ENCODE data around the gene SPOCK1.

The SPOCK1 gene

DNA sequence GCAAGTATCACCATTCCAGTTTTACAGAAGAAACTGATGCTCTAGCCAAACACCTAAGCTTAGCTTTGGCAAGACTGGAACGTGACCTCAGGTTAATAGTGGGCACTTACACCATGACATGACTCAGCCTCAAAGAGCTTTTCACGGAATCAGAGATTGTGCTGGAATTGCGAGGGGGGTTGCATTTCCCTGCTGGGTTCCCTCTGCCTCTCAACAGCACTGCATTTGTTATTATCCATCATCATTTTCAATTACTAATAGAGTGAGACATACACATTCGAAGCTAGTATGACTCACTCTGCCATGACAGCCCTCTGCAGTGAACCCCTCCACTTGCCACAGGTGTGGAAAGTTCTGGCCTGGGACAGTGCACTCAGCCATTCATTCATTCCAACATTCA is 8.0 kb downstream of the SPOCK1 start:
- DNase-seq = no peak

DNA sequence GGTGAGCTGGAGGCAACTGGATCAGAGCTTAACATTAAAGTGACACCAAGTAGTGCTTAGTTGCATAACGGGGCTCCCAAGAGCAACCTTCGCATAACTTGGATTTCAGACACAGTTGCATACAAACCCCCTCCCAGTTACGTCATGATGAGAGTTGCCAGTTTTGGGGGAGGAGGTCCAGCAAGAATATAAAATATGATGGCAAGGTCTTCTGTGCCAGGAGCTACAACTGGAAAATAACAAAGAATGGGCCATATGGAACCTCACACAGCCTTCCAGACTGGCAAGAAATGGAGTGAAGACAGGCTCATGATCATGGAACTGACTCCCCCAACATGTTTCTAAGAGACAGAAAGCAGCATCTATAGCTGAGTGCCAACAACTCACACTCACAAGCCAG is 8.5 kb downstream of the SPOCK1 start:
- no peak for DNase-seq

DNA sequence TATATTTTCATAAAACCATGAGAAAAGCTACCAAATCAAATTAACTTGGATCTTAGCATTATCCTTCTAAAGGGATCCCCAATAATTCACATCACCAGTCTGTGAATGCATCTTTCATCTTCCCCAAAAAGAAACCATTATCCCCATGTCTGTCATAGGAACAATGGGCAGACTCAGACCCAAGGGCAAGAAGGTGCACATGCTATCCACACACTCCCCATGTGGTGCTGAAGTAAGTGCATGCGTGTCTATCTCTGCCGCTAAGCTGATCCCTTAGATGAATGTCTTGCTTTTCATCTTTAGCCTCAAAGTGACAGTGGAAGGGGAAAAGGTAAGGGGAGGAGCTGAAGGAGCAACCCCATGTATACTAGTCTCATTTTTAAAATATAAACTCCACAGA is 10.2 kb downstream of the SPOCK1 start:
- no peak for DNase-seq

DNA sequence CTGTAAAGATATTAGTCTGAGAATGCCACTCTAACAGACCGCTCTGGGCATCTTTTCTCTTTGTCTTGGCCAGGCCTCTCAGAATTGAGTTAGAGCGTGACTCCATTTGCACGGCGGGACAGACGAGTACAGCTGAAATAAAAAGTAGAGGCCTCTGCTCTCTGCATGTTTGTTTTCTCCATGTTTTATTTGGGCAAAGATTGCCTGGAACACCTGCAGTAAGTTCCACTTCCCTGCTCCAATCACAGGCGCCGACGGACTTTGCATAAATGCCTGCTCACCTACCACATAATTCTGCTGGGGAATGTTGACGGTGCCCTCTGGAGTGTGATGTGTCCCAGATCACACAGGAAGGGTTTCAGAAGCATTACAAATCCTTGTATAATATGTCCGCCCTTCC is 10.6 kb downstream of the SPOCK1 start:
- DNase-seq = no peak

DNA sequence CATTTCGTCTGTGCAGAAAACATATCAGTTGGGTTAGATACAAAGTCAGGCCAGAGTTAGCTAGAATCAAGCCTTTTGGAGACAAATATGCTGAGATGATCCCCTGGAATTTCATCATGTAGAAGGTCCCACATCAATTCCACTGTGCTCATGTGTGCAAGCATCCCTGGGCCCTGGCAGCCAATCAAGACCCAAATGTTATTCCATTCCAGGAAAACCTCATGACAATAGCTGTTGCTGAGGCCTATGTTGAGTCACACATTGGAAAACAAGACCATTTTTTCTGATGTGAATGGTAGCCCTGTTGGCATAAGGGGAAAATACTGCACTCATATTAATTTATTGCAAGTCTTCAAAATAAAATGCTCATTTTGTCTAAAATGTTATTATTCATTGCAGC is 11.5 kb downstream of the SPOCK1 start:
- no peak for DNase-seq

DNA sequence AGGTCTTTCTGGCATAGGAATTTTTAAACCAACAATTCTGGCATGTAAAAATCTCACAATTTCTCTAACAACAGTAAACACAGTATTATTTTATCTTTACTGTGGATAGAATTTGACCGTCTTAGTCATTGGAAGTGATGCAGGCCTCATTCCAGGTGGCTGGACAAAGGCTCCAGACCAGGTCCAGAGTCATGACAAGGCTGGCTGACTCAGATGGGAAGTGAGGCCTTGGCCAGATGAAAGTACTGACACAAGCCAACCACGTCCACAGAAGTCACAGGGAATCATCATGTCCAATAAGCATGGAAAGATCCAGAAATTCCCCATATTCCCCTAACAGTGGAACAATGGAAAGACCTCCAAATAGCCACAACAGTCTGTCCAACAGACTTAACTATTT is 12.4 kb downstream of the SPOCK1 start:
- DNase-seq = no peak

DNA sequence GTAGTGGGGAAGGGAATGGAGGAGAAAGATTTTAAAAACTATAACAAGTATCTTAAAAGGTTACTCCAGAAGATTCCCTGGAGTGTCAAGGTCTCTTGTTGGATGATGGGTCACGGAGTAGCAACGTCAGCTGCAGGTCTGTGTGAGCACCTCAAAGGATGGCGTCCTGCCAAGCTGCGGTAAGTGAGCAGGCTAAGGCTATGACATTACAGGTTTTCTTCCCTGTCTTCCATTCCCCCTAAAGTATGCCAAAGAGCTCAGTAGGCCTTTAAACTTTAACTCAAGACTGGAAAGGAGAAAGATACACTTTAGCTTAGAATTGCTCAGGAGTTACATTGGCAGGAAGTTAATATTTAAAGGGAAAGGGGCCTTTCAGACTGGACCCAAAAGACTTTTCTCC is 17.5 kb downstream of the SPOCK1 start:
- no peak for DNase-seq

DNA sequence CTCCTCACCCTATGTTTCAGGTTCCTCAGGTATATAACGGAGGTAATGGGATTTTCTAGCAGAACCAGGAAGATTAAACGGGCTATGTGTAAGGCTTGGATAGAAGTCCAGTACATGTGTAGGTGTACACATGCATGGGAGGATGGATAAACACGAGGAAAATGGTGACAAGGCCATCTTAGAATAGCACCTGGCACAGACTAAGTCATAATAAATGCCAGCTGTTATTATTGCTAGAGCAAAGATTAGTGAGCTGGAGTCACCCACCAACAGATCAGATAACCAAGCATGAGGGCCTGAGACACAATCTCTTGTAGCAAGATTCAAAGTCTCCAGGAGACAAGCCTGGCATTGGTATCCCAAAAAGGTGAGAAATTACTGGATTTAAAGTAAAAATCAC is 21.1 kb downstream of the SPOCK1 start:
- no peak for DNase-seq

DNA sequence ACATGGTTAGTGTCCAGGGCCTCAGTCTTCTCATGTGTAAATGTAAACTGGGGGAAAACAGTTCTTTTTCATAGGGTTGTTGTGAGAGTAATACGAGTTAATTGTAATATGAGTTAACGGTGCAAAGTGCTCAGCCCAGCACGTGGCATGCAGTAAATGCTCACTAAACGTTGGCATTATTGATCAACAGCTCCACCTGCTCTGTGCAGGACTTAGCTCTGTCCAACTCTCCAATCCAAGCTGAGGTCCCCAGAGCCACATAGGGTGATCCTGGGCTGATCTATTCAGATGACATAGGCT is 28.3 kb downstream of the SPOCK1 start:
- no peak for DNase-seq

DNA sequence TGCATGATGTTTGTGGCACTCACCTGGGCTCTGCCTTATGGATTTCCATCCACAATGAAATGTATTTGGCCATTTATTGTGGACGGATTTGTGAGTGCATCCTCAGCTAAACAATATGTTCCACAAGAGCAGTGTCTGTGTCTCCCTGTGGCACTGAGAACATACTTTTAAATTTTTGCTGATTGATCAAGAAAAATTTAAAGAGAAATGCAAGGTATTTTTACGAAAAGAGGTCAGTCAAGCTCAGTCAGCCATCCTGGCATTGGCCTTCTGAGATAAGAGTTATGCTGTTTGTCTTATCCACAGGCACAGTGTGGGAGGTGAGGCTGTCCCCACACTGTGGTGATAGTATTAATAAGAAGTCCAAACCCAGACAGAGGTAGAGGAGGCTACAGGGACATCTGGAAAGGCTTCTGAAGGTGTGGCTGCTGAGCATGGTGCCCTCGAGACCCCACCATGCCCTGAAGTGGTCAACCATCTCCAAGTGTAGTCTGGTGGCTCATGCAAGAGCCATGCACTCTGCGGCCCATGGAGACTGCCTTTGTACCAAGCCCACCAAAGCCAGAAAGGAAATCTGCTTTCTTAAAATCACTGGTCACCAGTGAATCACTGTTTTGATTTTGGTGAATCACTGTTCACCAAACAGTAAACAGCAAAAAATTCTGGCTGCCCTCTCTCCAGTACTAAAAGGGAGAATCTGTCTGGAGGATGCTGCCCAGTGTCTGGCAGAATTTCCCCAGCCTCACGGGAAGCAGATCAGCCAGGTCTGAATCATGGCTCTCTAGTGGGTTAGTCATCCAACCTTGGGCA is 28.8 kb downstream of the SPOCK1 start:
- no peak for DNase-seq

DNA sequence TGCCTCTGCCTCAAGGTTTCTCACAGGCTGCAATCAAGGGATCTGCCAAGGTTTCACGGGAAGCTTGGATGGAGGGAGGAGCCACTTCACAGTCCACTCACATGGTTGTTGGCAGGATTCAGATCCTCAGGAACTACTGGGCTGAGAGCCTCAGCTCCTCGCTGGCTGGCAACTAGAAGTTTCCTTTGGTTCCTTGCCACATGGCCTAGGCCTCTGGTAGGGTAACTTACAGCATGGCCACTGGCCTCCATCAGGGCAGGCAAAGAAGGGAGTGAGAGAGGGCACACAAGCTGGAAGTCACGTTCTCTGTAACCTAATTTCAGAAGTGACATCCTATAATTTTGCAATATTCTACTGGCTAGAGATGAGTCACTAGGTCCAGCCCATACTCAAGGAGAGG is 32.2 kb downstream of the SPOCK1 start:
- DNase-seq = no peak

DNA sequence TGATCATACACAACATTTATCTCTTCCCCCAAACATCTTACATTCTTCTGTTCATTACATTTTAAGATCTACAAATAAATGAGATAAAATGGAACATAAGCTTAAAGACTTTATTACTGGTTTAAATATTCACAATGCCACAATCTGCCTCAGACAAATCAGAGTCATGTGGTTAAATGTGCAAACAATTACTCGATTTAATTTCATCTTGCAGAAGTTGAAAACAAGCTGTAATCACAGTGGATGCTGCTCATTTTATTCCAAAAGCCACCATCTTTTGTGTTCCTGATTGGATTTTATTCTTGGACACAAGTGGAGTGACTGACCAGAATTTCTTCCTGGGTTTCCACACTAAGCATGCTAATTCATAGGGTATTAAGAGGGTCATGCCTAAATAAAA is 33.2 kb downstream of the SPOCK1 start:
- DNase-seq = no peak

DNA sequence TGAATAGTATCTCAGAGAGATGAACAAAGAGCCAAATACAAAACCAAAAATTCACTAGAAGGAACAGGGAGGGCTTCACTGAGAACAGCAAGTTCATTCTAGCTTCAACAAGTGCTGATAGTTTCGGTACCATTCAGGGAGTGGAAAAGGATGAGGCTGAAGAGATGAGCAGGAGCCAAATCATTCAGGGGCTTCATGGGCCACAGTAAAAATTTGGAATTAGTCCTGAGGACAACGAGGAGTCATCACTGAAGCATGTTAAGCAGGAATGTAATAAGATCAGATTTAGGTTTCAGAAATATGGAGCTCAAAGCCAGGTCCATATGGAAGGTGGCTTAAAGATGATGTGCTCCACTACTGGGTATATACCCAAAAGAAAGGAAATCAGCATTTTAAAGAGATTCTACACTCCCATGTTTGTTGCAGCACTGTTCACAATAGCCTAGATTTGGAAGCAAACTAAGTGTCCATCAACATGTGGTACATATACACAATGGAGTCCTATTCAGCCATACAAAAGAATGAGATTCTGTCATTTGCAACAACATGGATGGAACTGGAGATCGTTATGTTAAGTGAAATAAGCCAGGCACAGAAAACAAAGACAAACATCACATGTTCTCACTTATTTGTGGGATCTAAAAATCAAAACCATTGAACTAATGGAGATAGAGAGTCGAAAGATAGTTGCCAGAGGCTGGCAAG is 36.2 kb downstream of the SPOCK1 start:
- no peak for DNase-seq

DNA sequence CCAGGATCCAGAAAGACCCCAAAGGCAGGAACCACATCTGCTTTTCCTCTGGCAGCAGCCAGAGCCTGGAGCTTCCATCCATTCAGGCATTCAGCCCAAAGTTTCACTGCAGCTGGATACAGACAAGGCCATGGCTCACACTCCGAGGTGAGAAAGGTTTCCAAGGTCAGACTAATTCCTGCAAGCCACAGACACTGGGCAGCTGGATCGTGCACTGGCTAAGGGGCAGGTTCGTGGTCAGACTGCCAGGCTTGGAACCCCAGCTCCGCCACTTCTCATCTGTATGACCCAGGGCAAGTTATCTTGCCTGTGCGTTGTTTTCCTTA is 36.9 kb downstream of the SPOCK1 start:
- DNase-seq = no peak

DNA sequence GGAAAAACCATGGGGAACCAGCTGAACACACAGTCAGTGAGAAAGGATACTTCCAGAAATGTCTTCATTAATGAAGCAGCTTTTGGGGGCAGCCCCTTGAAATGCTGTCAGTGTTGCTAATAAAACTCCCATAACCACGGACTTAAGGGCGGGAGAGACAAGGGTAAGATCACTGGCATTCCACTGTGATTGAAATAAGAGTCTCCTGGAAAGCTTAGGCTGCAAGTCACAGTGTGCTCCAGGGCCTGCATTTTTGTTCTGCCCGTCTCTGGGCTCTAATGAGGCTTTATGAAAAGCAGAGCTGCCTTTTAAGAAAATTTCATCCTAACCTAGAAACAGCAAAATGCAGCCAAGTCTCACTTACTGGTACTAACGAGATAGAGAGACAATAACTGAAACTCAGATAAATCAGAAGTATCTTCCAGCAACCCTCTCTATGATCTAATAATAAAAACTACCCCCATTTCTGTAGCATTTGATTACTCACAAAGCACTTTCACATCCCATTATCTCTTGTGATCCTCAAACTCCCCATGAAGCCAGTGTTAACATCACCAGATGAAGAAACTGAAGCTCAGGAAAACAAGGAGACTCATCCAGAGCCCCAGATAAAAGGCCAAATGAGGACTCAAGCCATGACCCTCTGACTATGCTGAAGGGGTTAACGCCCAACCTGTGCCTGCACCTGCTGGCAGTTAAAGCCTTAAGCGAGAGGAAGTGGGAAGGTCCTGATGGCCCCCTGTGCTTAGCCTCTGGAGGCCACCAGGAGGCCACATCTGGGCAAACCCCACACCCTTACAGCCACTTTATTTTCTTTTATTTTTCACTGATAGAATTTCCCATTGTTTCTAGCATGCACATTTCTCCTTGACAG is 37.5 kb downstream of the SPOCK1 start:
- DNase-seq = no peak

DNA sequence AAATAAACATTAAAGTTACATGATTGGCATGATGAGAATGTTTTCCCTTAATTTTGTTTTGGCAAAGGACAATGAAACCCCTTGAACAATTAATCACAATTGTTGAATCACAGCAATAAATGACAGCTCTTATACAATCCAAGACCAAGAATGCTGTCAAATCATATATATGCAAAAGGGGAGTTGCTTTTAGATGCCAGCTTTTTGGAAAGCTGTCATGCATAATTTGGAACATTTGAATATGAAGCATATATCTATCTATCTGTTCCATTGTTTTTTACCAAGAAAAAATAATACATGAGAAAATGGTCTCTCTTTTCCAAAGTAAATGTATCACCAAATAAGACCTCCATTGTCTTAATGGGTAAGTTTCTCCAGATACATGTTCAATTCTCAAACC is 44.5 kb downstream of the SPOCK1 start:
- no peak for DNase-seq

DNA sequence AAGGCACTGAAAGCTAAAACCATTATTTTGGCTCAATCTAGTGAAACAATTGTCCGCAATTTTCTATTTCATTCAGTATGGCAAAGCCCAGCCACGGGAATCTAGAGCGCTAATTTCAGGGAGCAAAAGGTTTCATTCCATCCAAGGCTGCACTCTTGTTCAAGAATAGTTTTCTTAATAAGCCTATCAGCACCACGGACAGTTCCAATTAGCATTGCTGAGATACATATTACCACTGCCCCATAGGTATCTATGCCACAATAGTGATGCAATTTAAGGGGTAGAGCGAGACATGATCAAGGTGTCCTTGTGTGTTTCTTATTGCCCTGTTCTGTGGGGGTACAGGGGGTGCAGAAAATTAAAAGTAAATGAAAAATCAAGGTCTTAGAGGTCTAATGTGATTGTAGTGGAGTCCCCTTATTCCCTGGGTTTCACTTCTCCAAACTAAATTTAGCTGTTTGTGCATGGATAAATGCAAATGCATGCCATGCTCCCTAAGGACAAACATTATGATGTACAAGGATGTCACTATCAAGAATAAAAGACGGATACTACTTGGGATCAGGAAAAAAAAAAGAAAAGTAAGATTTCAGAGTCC is 45.5 kb downstream of the SPOCK1 start:
- no peak for DNase-seq

DNA sequence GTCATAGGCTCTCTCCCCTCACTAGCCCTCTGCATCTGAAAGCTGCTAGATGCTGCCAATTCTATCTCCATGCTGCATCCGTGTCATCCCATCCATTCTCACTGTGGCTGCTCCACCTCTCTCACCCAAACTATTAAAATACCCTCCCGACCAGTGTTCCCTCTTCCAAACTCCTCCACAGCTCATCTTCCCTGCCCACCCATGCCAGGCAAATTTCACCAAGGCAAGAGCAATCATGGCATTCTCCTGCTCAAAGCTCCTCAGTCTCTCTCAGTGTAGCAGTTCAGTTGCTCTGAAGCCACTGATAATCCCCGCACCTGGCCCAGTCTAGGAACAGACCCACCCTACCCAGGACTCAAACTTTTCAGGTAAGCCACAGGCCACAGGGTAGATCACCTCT is 48.4 kb downstream of the SPOCK1 start:
- DNase-seq = no peak

DNA sequence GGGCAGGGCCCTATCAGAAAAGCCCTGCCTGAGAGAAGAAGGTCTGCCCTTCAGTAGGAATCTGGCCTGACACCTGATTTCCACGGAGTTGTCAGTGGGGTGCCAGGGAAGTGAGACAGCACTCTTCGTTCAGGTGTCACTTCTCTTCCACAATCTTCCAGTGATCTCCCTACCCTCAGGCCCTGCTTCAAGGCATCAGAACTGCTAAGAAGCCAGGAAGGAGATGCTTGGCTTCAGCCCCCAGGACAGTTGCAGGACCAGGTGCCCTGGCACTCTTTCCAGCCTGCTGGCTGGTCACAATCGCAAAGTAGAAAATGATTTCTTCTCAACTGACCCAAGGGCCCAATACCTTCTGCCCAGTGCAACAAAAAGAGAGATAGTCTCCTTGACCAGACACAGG is 50.3 kb downstream of the SPOCK1 start:
- DNase-seq = no peak

DNA sequence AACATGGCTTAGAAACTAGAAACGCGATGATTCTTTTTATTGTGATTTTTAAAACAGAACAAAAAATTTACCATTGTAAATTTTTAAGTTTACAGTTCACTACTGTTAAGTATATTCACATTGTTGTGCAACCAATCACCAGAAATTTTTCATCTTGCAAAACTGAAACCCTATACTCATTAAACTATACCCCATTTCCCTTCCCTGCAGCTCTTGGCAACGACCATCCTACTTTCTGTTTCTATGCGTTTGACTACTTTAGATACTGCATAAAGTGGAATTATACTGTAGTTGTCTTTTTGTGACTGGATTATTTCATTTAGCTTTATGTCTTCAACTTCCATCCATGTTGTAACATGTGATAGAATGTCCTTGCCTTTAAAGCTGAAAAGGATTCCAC is 52.5 kb downstream of the SPOCK1 start:
- no peak for DNase-seq

DNA sequence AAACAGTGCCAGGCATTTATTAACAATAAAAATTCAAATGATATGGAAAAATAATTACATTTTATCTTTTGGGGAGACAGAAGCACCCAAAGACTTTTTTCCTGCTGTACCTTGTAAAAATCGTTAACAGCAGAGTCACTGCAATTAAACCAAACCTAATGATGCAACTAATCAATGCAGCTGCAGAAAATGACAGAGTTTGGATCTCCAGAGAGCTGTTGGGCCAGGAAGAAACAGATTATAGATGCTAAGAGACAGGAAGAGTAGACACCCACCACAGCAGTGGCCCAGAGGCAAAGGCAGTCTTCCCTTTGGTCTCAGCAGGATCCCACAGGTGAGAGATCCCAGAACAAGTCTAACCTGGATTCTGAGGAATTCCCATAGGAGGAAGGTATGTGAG is 53.0 kb downstream of the SPOCK1 start:
- DNase-seq = no peak

DNA sequence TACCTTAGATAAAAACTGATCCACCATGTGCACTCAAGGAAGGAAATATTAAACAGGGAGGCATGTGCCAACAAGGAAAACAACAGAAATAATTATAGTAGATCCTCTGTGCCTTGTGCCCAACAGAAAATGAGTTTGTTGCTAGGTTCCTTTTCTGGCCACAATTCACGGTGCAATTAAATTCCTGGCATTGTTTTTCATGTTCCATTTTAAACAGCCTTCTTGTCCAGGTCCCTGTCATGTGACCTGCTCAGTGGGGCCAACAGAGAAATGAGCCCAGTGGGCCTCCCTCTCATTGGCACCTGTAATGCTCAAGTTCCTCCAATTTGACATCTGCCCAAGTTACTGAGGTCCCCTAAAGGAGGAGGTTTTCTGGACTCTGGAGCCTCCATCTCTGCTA is 56.5 kb downstream of the SPOCK1 start:
- no peak for DNase-seq

DNA sequence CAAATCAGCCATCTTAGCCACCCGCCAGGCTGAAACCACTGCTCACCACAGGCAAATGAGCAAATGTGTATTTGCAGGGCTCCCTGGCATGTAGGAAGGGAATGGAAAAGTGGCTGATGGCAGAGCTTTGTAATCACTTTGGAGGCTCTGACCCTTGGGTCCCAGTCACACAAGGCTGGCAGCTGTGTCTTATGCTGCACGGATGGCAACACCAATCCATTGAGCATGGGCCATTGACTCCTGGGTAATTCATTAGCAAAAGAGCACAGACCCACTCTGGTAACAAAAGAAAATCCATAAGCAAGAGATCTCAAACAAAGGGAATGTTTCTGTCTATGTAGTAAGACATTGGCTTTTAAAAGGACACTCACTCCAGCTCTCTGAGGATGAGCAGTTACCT is 57.6 kb downstream of the SPOCK1 start:
- no peak for DNase-seq

DNA sequence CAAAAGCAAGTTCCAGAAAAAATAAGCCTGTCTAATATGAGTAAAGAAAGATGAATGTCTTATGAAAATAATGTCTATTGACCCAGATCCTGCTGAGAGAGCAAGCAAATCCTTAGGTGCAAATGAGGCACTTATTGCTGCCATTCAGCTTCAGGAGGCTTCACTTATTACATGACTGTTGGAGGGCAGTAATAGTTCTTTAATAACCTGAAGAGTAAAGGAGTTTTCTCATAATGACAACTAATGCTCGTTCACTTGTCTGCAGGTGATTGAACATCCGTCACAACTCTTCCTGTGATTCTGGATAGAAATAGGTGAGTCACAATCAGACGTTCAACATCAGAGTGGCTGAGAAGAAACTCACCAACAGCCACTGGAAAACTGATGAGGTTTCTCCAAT is 58.3 kb downstream of the SPOCK1 start:
- DNase-seq = no peak

Data from stimulated activated CD4-positive, alpha-beta T cell treated with anti-CD3 and anti-CD28 coated beads, Interleukin-4, amount 100 ng/mL, for 4 hours (primary cell).